ENCODE data around the gene ATE1.

DNA sequence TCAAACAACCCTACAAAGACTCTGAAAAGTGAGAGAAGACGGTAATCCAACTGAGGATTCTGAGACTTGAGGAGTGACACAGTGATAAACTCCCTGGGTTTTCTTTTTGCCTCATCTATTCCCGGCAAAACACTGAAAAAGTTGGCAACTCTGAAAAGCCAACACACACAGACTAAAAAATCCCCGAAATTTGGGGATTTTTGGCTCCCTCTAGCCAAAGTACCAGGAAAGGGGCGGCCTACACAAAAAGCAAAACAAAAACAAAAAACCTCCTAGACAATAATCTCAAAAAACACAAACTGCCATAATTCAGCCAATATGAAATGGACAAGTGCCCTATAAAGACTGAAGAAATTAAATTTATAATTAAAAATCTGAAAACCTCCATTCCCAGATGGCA, 161.4 kb downstream of the ATE1 start:
- TF ChIP-seq, protein P1, sequence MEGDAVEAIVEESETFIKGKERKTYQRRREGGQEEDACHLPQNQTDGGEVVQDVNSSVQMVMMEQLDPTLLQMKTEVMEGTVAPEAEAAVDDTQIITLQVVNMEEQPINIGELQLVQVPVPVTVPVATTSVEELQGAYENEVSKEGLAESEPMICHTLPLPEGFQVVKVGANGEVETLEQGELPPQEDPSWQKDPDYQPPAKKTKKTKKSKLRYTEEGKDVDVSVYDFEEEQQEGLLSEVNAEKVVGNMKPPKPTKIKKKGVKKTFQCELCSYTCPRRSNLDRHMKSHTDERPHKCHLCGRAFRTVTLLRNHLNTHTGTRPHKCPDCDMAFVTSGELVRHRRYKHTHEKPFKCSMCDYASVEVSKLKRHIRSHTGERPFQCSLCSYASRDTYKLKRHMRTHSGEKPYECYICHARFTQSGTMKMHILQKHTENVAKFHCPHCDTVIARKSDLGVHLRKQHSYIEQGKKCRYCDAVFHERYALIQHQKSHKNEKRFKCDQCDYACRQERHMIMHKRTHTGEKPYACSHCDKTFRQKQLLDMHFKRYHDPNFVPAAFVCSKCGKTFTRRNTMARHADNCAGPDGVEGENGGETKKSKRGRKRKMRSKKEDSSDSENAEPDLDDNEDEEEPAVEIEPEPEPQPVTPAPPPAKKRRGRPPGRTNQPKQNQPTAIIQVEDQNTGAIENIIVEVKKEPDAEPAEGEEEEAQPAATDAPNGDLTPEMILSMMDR (IDR thresholded peaks at IDR 0.05 in 2 of 3, conservative IDR thresholded peaks at IDR 0.05 in 1 of 3; ENCODE audit: control insufficient read depth in 2 of 3, extremely low read depth in 1 of 3, insufficient read depth in 1 of 3, low read depth in 3 of 3, low read length in 3 of 3), result no peak
- TF ChIP-seq RCOR1 (conservative IDR thresholded peaks at IDR 0.05; ENCODE audit: low read depth, low read length), result no peak
- TF ChIP-seq NR2F1 (conservative IDR thresholded peaks at IDR 0.05), result no peak
- no peak for TF ChIP-seq SP1 (IDR thresholded peaks at IDR 0.05; ENCODE audit: low read depth, low read length)
- no peak for TF ChIP-seq IRF4 (IDR thresholded peaks at IDR 0.05; ENCODE audit: low read depth, low read length)
- TF ChIP-seq CBFB (IDR thresholded peaks at IDR 0.05; ENCODE audit: low read depth), result no peak
- TF ChIP-seq CUX1 (IDR thresholded peaks at IDR 0.05; ENCODE audit: insufficient replicate concordance, low read depth, low read length), result no peak
- TF ChIP-seq HCFC1 (IDR thresholded peaks at IDR 0.05; ENCODE audit: low read length), result no peak

All from GM12878 (cell line).